ENCODE measurements around the gene EP300.
A peak's percentile ranks its signal among the peaks of the same experiment; 100 is the strongest.
"Not testable (repeated sequence)": the region's sequence is repeated elsewhere in the genome, so short reads cannot be mapped to it uniquely, and the experiment has no call there.

Gene EP300

GRCh38 chr22:41092023-41092817, at the start of gene EP300:
Gene EP300 (plus strand): TSS chr22:41092592. CDS start chr22:41093005, 413 bp downstream.
- DNase-seq: peak; percentile 58

- DNase-seq: no peak
Measured at GRCh38 chr22:41043722-41044121, 48.7 kb upstream of the EP300 start.

- DNase-seq: not testable (repeated sequence)
Measured at GRCh38 chr22:41045575-41045974, 46.8 kb upstream of the EP300 start.

GRCh38 chr22:41047801-41048211, 44.6 kb upstream of the EP300 start:
- DNase-seq: no peak

- not testable (repeated sequence) for DNase-seq
Measured at GRCh38 chr22:41048345-41048744, 44.0 kb upstream of the EP300 start.

- DNase-seq: no peak
Measured at GRCh38 chr22:41048791-41049717, 43.3 kb upstream of the EP300 start.

GRCh38 chr22:41049795-41050194, 42.6 kb upstream of the EP300 start:
- DNase-seq: not testable (repeated sequence)

- no peak for DNase-seq
Measured at GRCh38 chr22:41050883-41051282, 41.5 kb upstream of the EP300 start.

- no peak for DNase-seq
Measured at GRCh38 chr22:41052661-41053490, 39.5 kb upstream of the EP300 start.

GRCh38 chr22:41057076-41057475, 35.3 kb upstream of the EP300 start:
- DNase-seq: peak; percentile 19

- no peak for DNase-seq
Measured at GRCh38 chr22:41062146-41062545, 30.2 kb upstream of the EP300 start.

- not testable (repeated sequence) for DNase-seq
Measured at GRCh38 chr22:41064326-41064725, 28.1 kb upstream of the EP300 start.

GRCh38 chr22:41066341-41066740, 26.1 kb upstream of the EP300 start:
- not testable (repeated sequence) for DNase-seq

- not testable (repeated sequence) for DNase-seq
Measured at GRCh38 chr22:41067968-41068367, 24.4 kb upstream of the EP300 start.

- DNase-seq: no peak
Measured at GRCh38 chr22:41070665-41071331, 21.6 kb upstream of the EP300 start.

- DNase-seq: no peak
Measured at GRCh38 chr22:41074061-41074460, 18.3 kb upstream of the EP300 start.

- no peak for DNase-seq
Measured at GRCh38 chr22:41074466-41074865, 17.9 kb upstream of the EP300 start.

GRCh38 chr22:41074941-41075710, 17.3 kb upstream of the EP300 start:
- no peak for DNase-seq

GRCh38 chr22:41075946-41076345, 16.4 kb upstream of the EP300 start:
- DNase-seq: no peak

- no peak for DNase-seq
Measured at GRCh38 chr22:41076857-41077256, 15.5 kb upstream of the EP300 start.

GRCh38 chr22:41078931-41079330, 13.5 kb upstream of the EP300 start:
- no peak for DNase-seq
